ENCODE data around the gene VEZT.
"Not testable (repeated sequence)": the region's sequence is repeated elsewhere in the genome, so short reads cannot be mapped to it uniquely, and the experiment has no call there.

The VEZT gene

GRCh38 chr12:95230313-95230712 is 12.7 kb downstream of the VEZT start:
- H3K27ac ChIP-seq (ENCODE audit: low read length): no peak overlapping the region
- peaks cover 91% of the 10 kb centered on the region for H3K79me2 ChIP-seq (ENCODE audit: insufficient read depth, low read length)
- no peak for ATAC-seq (ENCODE audit: insufficient read depth, low read depth)
- H3K27me3 ChIP-seq (ENCODE audit: insufficient read depth, low read length, poor library complexity): no peaks in the 10 kb centered on the region
- peaks cover 31% of the 10 kb centered on the region; the same call in 1 of the 2 replicates for H4K20me1 ChIP-seq (ENCODE audit: insufficient read depth, low read length)
- H3K4me3 ChIP-seq (ENCODE audit: low read depth in 1 of 2, low read length in 2 of 2): no peak overlapping the region
- TF ChIP-seq CTCF (IDR thresholded peaks at IDR 0.05; ENCODE audit: borderline replicate concordance, extremely low read depth, low read length, poor library complexity, severe bottlenecking) (no peak), EZH2 (IDR thresholded peaks at IDR 0.05; ENCODE audit: borderline replicate concordance, low read depth, low read length, severe bottlenecking) (no peak)
- no peak overlapping the region for H3K4me2 ChIP-seq (ENCODE audit: insufficient read depth, low read length)
- H3K4me1 ChIP-seq (ENCODE audit: insufficient read depth, low read length): 0 out of 2 replicates have a peak, but pooled peaks cover 2% of the 10 kb centered on the region
- no peak for DNase-seq
- H3K9ac ChIP-seq (ENCODE audit: low read depth, low read length): no peak overlapping the region
- peaks cover 7% of the 10 kb centered on the region for H3K9me3 ChIP-seq (ENCODE audit: insufficient read depth, low read length, severe bottlenecking)
- peaks cover 32% of the 10 kb centered on the region for H3K36me3 ChIP-seq (ENCODE audit: insufficient read depth, low read length)
- H2AFZ ChIP-seq (ENCODE audit: low read depth, low read length): no peak overlapping the region

- Histone ChIP-seq H3K36me3 (ENCODE audit: insufficient read depth, low read length) (peaks cover 30% of the 10 kb centered on the region), H3K4me3 (ENCODE audit: low read depth in 1 of 2, low read length in 2 of 2) (no peak overlapping the region), H3K27me3 (ENCODE audit: insufficient read depth, low read length, poor library complexity) (no peaks in the 10 kb centered on the region), H3K9ac (ENCODE audit: low read depth, low read length) (no peak overlapping the region), H3K79me2 (ENCODE audit: insufficient read depth, low read length) (peaks cover 83% of the 10 kb centered on the region), H2AFZ (ENCODE audit: low read depth, low read length) (no peak overlapping the region), H4K20me1 (ENCODE audit: insufficient read depth, low read length) (peaks cover 23% of the 10 kb centered on the region; the same call in 1 of the 2 replicates), H3K27ac (ENCODE audit: low read length) (no peak overlapping the region), H3K4me1 (ENCODE audit: insufficient read depth, low read length) (0 out of 2 replicates have a peak, but pooled peaks cover 2% of the 10 kb centered on the region), H3K4me2 (ENCODE audit: insufficient read depth, low read length) (no peak overlapping the region), H3K9me3 (ENCODE audit: insufficient read depth, low read length, severe bottlenecking) (peaks cover 7% of the 10 kb centered on the region)
- ATAC-seq (ENCODE audit: insufficient read depth, low read depth) (no peak), DNase-seq (no peak)
- TF ChIP-seq EZH2 (IDR thresholded peaks at IDR 0.05; ENCODE audit: borderline replicate concordance, low read depth, low read length, severe bottlenecking) (no peak), CTCF (IDR thresholded peaks at IDR 0.05; ENCODE audit: borderline replicate concordance, extremely low read depth, low read length, poor library complexity, severe bottlenecking) (no peak)
Measured at GRCh38 chr12:95231190-95231589, 13.6 kb downstream of the VEZT start.

- Histone ChIP-seq H3K36me3 (ENCODE audit: insufficient read depth, low read length) (peaks cover 19% of the 10 kb centered on the region), H3K79me2 (ENCODE audit: insufficient read depth, low read length) (peaks cover 85% of the 10 kb centered on the region), H4K20me1 (ENCODE audit: insufficient read depth, low read length) (peaks cover 14% of the 10 kb centered on the region; the same call in 1 of the 2 replicates)
- H3K9ac ChIP-seq (ENCODE audit: low read depth, low read length); DNase-seq; H2AFZ ChIP-seq (ENCODE audit: low read depth, low read length); H3K9me3 ChIP-seq (ENCODE audit: insufficient read depth, low read length, severe bottlenecking); H3K4me3 ChIP-seq (ENCODE audit: low read depth in 1 of 2, low read length in 2 of 2); ATAC-seq (ENCODE audit: insufficient read depth, low read depth); H3K27me3 ChIP-seq (ENCODE audit: insufficient read depth, low read length, poor library complexity); H3K4me1 ChIP-seq (ENCODE audit: insufficient read depth, low read length); H3K27ac ChIP-seq (ENCODE audit: low read length); H3K4me2 ChIP-seq (ENCODE audit: insufficient read depth, low read length): not testable (repeated sequence)
Measured at GRCh38 chr12:95234187-95234586, 16.6 kb downstream of the VEZT start.

- H3K4me2 ChIP-seq (ENCODE audit: insufficient read depth, low read length); DNase-seq; H3K4me3 ChIP-seq (ENCODE audit: low read depth in 1 of 2, low read length in 2 of 2); ATAC-seq (ENCODE audit: insufficient read depth, low read depth); H2AFZ ChIP-seq (ENCODE audit: low read depth, low read length); H3K9ac ChIP-seq (ENCODE audit: low read depth, low read length); H3K27me3 ChIP-seq (ENCODE audit: insufficient read depth, low read length, poor library complexity); H3K4me1 ChIP-seq (ENCODE audit: insufficient read depth, low read length); H3K27ac ChIP-seq (ENCODE audit: low read length); H3K9me3 ChIP-seq (ENCODE audit: insufficient read depth, low read length, severe bottlenecking): not testable (repeated sequence)
- Histone ChIP-seq H3K79me2 (ENCODE audit: insufficient read depth, low read length) (peaks cover 85% of the 10 kb centered on the region), H4K20me1 (ENCODE audit: insufficient read depth, low read length) (peaks cover 14% of the 10 kb centered on the region; the same call in 1 of the 2 replicates), H3K36me3 (ENCODE audit: insufficient read depth, low read length) (peaks cover 19% of the 10 kb centered on the region)
Measured at GRCh38 chr12:95235621-95236020, 18.0 kb downstream of the VEZT start.
